Esophagus squamous epithelium (tissue), 5 donors: ENCODE measurements around the gene DAB1. TPM values are rescaled to one million over a fixed set of nuclear protein-coding genes. Genes with fewer than 3 reads are reported as not detected.

Experiments
- DNase-seq: peaks from one replicate; lab custom pipeline; 2025; lab: John Stamatoyannopoulos, UW
- H3K27ac ChIP-seq, 4 donors: fragments of 200-600 bp; sonication (generic); one replicate each; pipeline ENCODE4 v1.5.1; 2016 to 2019; ENCODE audit warnings: mild to moderate bottlenecking in 1 of 4
- H3K27me3 ChIP-seq, 4 donors: fragments of 200-600 bp; sonication (generic); 1 replicate in 3 of 4; 2 replicates in 1 of 4; pipeline versions ENCODE4 v1.5.1 to v1.6.0; 2017 to 2021; ENCODE audit warnings: antibody characterized with exemption in 1 of 4
- H3K36me3 ChIP-seq, 3 donors: fragments of 200-600 bp; sonication (generic); one replicate each; pipeline ENCODE4 v1.5.1; 2016 to 2019
- H3K4me1 ChIP-seq, 3 donors: fragments of 200-600 bp; sonication (generic); one replicate each; pipeline ENCODE4 v1.5.1; 2017 to 2019
- H3K4me3 ChIP-seq, 4 donors: fragments of 200-600 bp; sonication (generic); 1 replicate in 3 of 4; 2 replicates in 1 of 4; pipeline ENCODE4 v1.5.1; 2016 to 2019; ENCODE audit warnings: mild to moderate bottlenecking in 2 of 4, moderate library complexity in 1 of 4
- H3K9me3 ChIP-seq, 3 donors: fragments of 200-600 bp; sonication (generic); one replicate each; pipeline ENCODE4 v1.5.1; 2016 to 2019
- POLR2A ChIP-seq, 4 donors: fragments of 450-650 bp; IDR thresholded peaks; one replicate each; pipeline ENCODE4 v1.6.1; 2017; ENCODE audit warnings: antibody characterized with exemption in 4 of 4, mild to moderate bottlenecking in 4 of 4, moderate library complexity in 3 of 4
- WGBS, 2 donors: methylation state at CpG; one replicate each; pipeline ENCODE4 v1.1.5; 2018; 5-methylcytosine and 5-hydroxymethylcytosine counted together
- intact Hi-C: fragments of 100-400 bp; cut with DNase I; formaldehyde crosslinking; loops from one replicate; pipeline ENCODE4 v1.15.0; 2022
- total RNA-seq, 4 donors: library from RNA; depleted of rRNA; stranded (reverse); fragments of >200 nt; gene quantifications; one replicate each; pipeline ENCODE4 v1.1.0, GENCODE V29; 2016
- TF ChIP-seq, protein P1 (sequence below), 6 experiments: fragments of 450-650 bp in 4 of 6; fragments of 200-600 bp in 2 of 6; sonication (generic) in 2 of 6; IDR thresholded peaks; one replicate each; pipeline ENCODE4 v1.5.1; 2016 to 2019; ENCODE audit warnings: antibody characterized with exemption in 6 of 6, mild to moderate bottlenecking in 4 of 6, moderate library complexity in 4 of 6
- donor health status: DM: yes; HTN: yes; CAD: no.

DAB1 gene
- total RNA-seq, 4 donors from 2014 or later, result under 0.01 TPM; not detected in 3

DNA sequence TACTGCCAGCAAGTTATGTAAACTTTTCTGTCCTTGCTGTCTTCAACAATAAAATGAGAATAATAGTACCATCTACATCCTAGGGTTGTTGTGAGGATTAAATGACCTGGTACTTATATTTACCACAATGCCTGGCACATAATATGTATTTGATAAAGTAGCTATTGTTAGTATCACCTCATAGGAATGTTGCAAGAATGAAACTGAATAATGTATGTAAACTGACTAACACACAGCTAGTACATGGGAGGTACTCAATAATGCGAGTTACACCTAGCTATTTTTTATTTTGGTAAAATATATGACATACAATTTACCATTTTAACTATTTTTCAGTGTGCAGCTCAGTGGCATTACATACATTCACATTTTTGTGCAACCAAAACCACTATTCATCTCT is 289.1 kb downstream of the DAB1 start:
- Histone ChIP-seq H3K27ac (no peak overlapping the region), H3K9me3 (no peaks in the 10 kb centered on the region), H3K4me3 (no peak overlapping the region), H3K4me1 (peaks cover 0 to 8% (median 0%) of the 10 kb centered on the region in 3 donors), H3K36me3 (no peaks in the 10 kb centered on the region), H3K27me3 (no peaks in the 10 kb centered on the region)
- 66 to 72% methylated on average over 1 of the region's 1 CpG for WGBS, 2 donors
- no peak for TF ChIP-seq POLR2A (IDR thresholded peaks at IDR 0.05)
- TF ChIP-seq, protein P1, sequence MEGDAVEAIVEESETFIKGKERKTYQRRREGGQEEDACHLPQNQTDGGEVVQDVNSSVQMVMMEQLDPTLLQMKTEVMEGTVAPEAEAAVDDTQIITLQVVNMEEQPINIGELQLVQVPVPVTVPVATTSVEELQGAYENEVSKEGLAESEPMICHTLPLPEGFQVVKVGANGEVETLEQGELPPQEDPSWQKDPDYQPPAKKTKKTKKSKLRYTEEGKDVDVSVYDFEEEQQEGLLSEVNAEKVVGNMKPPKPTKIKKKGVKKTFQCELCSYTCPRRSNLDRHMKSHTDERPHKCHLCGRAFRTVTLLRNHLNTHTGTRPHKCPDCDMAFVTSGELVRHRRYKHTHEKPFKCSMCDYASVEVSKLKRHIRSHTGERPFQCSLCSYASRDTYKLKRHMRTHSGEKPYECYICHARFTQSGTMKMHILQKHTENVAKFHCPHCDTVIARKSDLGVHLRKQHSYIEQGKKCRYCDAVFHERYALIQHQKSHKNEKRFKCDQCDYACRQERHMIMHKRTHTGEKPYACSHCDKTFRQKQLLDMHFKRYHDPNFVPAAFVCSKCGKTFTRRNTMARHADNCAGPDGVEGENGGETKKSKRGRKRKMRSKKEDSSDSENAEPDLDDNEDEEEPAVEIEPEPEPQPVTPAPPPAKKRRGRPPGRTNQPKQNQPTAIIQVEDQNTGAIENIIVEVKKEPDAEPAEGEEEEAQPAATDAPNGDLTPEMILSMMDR (IDR thresholded peaks at IDR 0.05), result no peak
- no peak for DNase-seq
- intact Hi-C loops, result no loop called here

DNA sequence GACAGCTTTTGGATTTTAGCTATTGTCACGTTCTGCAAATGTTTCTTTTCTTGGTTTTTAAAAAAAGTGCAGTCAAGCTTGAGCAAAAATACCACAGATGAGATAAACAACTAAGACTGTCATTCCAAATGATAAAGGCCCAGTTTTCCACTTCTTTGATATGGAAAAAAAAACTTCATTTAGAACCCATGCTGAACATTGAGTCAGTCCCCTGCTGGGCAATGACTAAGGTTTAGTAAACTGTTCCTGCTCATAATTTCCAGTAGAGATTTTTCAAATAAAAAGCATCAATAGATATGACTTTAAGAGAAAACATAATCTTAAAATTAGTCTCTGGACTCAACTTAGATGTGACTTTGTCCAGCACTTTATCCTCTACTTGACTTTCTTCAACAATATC is 290.2 kb downstream of the DAB1 start:
- Histone ChIP-seq H3K9me3 (no peaks in the 10 kb centered on the region), H3K4me3 (no peak overlapping the region), H3K36me3 (no peaks in the 10 kb centered on the region), H3K27me3 (no peaks in the 10 kb centered on the region), H3K27ac (no peak overlapping the region), H3K4me1 (peaks cover 0 to 8% (median 0%) of the 10 kb centered on the region in 3 donors)
- no peak for TF ChIP-seq POLR2A (IDR thresholded peaks at IDR 0.05)
- TF ChIP-seq, protein P1 (IDR thresholded peaks at IDR 0.05), result no peak
- 55% methylated on average over 1 of the region's 1 CpG for WGBS, 2 donors
- no peak for DNase-seq
- intact Hi-C loops, result no loop called here

DNA sequence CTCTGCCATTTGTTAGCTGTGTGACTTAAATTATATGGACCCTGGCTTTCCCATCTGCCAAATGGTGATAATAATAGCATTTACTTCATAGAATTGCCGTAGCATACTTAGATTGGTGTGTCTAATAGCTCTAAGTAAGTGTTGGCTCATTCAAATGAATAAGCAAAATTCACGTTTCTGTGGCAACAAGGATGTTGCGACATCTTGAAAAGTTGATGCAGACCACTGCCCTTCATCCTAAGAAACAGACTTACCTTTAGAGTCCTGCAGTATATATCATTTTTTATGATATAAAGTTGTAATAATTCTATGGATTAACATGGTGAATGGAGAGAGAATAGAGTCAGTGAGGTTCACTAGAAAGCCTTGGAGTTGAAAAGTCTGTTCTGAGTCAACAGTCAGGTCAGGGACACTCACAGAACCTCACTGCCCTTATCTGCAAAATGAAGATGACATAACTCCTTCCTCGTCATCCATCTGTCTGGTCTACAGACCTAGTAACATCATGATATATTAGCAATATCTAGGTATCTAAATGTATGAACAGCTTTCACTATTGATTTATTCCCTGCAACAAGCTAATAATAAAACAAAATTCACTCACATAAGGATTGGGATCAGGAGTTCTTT is 290.8 kb downstream of the DAB1 start:
- TF ChIP-seq, protein P1 (IDR thresholded peaks at IDR 0.05), result no peak
- no peak for TF ChIP-seq POLR2A (IDR thresholded peaks at IDR 0.05)
- 66 to 68% methylated on average over 4 of the region's 4 CpGs for WGBS, 2 donors
- DNase-seq, result no peak
- peaks cover 0 to 8% (median 0%) of the 10 kb centered on the region in 3 donors for H3K4me1 ChIP-seq
- no peak overlapping the region for H3K27ac ChIP-seq
- no peak overlapping the region for H3K4me3 ChIP-seq
- no peaks in the 10 kb centered on the region for H3K9me3 ChIP-seq
- no peaks in the 10 kb centered on the region for H3K27me3 ChIP-seq
- intact Hi-C loops, result no loop called here
- H3K36me3 ChIP-seq, result no peaks in the 10 kb centered on the region

DNA sequence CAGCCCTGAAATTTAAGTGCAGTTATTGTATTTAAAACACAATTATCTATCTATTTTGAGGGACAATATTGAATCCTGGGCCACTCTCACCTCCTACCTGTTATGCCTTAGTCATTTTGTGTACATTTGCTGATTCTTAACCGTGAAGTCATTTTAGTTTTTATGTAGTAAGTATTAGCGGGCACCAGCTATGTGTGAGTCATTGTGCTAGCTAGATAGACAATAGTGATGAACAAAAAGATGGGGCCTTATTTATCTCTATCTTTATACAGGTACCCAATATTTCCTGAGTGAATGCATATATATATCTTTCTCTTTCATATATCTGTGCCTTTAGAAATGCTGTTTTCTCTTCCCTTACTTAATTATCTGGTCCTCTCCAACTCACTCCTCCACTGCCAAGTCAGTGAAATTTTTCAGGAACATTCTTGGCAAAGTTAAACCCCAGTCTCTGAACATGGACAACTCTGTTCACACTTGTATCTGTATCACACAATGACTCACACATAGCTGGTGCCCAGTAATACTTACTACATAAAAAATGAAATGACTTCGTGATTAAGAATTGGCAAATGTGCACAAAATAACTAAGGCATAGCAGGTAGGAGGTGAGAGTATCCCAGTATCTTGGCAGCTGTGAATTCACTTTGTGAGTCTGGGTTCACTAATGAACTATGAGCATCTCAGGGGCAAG is 292.0 kb downstream of the DAB1 start:
- no peak overlapping the region for H3K4me3 ChIP-seq
- DNase-seq, result no peak
- H3K36me3 ChIP-seq, result no peaks in the 10 kb centered on the region
- intact Hi-C loops, result no loop called here
- H3K4me1 ChIP-seq, result peaks cover 0 to 8% (median 0%) of the 10 kb centered on the region in 3 donors
- no peak overlapping the region for H3K27ac ChIP-seq
- H3K9me3 ChIP-seq, result no peaks in the 10 kb centered on the region
- 27 to 33% methylated on average over 3 of the region's 3 CpGs for WGBS, 2 donors
- no peaks in the 10 kb centered on the region for H3K27me3 ChIP-seq
- no peak for TF ChIP-seq POLR2A (IDR thresholded peaks at IDR 0.05)
- TF ChIP-seq, protein P1 (IDR thresholded peaks at IDR 0.05), result no peak

DNA sequence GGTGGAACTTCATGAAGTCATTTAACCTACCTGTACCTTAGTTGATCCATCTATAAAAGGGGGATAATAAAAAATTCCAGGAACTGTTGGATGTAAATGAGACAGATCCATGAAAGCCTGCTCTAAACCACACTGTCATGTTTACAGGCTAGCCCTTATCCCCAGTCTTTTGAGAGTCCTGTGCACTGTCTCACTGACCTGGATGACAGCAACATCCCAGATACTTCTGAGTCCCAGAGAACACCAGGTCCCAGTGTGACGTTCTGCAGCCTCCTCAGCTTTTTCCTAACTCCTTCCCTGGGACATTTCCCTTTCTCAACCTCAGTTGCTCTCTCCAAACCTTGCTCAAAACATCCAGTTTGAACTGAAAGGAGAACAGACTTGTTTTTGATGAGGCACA is 292.6 kb downstream of the DAB1 start:
- H3K9me3 ChIP-seq, result no peaks in the 10 kb centered on the region
- TF ChIP-seq POLR2A (IDR thresholded peaks at IDR 0.05), result no peak
- TF ChIP-seq, protein P1 (IDR thresholded peaks at IDR 0.05), result no peak
- H3K27me3 ChIP-seq, result no peaks in the 10 kb centered on the region
- WGBS, 2 donors, result 18 to 67% methylated on average over 1 of the region's 1 CpG
- intact Hi-C loops, result no loop called here
- DNase-seq, result no peak
- no peak overlapping the region for H3K27ac ChIP-seq
- peaks cover 0 to 8% (median 0%) of the 10 kb centered on the region in 3 donors for H3K4me1 ChIP-seq
- H3K36me3 ChIP-seq, result no peaks in the 10 kb centered on the region
- no peak overlapping the region for H3K4me3 ChIP-seq
